Measurements from ENCODE around the gene GRB2.

DNA sequence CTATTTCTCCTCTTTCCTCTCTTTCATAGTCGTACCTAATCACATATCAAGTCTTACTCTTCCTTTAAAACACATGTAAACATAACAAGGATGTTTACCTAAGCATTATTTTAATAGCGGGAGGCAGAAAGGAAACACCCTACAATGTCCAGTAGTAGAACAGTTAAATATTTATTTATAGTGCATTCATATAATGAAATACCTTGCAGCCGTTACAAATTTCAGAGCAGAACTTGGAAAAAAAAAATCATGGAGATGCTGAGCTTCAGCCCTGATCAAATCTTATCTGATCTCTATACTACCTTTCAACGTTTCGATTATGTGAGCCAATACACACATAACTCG lies 39.6 kb downstream of the GRB2 start:
- TF ChIP-seq, protein P1, sequence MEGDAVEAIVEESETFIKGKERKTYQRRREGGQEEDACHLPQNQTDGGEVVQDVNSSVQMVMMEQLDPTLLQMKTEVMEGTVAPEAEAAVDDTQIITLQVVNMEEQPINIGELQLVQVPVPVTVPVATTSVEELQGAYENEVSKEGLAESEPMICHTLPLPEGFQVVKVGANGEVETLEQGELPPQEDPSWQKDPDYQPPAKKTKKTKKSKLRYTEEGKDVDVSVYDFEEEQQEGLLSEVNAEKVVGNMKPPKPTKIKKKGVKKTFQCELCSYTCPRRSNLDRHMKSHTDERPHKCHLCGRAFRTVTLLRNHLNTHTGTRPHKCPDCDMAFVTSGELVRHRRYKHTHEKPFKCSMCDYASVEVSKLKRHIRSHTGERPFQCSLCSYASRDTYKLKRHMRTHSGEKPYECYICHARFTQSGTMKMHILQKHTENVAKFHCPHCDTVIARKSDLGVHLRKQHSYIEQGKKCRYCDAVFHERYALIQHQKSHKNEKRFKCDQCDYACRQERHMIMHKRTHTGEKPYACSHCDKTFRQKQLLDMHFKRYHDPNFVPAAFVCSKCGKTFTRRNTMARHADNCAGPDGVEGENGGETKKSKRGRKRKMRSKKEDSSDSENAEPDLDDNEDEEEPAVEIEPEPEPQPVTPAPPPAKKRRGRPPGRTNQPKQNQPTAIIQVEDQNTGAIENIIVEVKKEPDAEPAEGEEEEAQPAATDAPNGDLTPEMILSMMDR (IDR thresholded peaks at IDR 0.05 in 8 of 11, conservative IDR thresholded peaks at IDR 0.05 in 3 of 11) = no peak
- TF ChIP-seq POLR2A (IDR thresholded peaks at IDR 0.05) = no peak

Data from spleen (tissue), 7 donors.